C1 segment of cervical spinal cord (tissue), 14 donors: ENCODE measurements around the gene PRDM11.
"Not testable (repeated sequence)": the region's sequence is repeated elsewhere in the genome, so short reads cannot be mapped to it uniquely, and the experiment has no call there.

Source experiments
- DNase-seq, 14 donors: peaks; one replicate each; lab custom pipeline; 2025; lab: John Stamatoyannopoulos, UW

The PRDM11 gene

GRCh38 chr11:45146072-45147016 lies at the start of gene PRDM11:
TSS of gene PRDM11 (plus strand) at chr11:45146639. CDS start at chr11:45181767, 35,128 bp downstream.
- peak in 10 of 14 donors; percentile 41 to 81 (median 72) for DNase-seq

GRCh38 chr11:45097721-45098493 lies 48.5 kb upstream of the PRDM11 start:
- peak in 4 of 14 donors; percentile 19 to 81 (median 30) for DNase-seq

DNA sequence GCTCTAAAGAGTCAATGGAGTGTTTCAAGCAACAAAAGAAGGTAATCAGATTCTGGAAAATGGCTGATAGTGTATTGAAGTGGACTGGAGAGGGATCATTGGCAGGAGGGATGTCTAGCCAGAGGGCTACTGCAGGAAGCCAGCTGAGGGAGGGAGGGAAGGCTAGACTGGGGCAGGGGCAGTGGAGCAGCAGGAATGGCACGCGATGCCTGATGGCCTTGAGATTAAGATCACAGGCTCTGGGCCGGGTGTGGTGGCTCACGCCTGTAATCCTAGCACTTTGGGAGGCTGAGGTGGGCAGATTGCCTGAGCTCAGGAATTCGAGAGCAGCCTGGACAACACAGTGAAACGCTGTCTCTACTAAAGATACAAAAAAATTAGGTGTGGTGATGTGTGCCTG lies 47.5 kb upstream of the PRDM11 start:
- no peak for DNase-seq

- peak in 2 of 14 donors; percentile 25 to 42 for DNase-seq
Observed at GRCh38 chr11:45100339-45100738, 46.1 kb upstream of the PRDM11 start.

GRCh38 chr11:45102361-45102809 lies 44.1 kb upstream of the PRDM11 start:
- DNase-seq = no peak

- peak in 8 of 14 donors; percentile 16 to 66 (median 38) for DNase-seq
Observed at GRCh38 chr11:45102810-45103621, 43.4 kb upstream of the PRDM11 start.

DNA sequence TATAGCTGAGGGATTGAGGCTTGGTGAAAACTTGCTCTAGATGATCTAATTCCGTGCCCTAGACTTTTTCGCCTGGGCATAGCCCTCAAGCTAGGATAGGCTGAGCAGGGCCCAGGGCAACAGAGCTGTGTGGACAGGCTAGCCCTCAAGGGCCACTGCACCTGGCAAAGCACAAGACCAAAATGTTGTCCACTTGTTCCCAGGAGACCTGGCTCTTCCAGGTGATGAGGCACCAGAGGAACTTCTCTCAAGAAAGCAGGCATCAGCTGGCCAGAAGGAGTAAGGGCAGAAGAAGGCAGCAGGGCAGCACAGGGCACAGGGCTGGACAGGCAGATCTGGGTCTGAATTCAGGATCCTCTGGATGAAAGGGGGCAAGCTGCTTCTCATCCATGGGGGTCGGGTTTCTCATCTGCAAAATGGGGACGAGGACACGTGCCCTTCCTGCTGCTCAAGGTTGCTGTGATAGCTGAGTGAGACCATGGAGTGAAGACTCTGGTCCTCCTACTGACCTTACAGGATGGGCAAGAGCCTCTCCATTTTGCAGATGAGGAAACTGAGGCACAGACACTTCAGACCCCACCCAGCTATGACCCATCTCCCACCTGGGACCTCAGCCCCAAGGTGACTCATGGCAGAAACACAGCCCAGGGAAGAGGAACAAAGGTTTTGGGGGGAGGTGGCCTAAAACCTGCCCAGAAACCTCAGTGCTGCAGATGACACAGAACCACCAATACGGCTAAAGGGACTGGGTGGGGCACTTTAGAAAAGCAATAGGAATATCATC lies 42.2 kb upstream of the PRDM11 start:
- DNase-seq = no peak

DNA sequence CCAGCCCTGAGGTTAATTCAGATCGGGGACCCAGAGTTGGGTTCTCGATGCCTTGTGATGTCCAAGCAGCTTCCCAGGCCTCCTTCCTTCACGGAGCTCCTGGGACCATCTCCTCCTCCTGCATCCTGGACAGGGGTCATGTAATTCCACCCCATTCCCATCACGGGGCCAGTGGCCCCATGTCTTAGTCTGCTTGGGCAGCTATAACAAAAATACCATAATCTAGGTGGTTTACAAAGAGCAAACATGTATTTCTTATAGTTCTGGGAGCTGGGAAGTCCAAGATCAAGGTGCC lies 41.7 kb upstream of the PRDM11 start:
- no peak for DNase-seq

GRCh38 chr11:45105233-45105983 lies 41.0 kb upstream of the PRDM11 start:
- DNase-seq = peak in 9 of 14 donors; percentile 28 to 67 (median 42)

DNA sequence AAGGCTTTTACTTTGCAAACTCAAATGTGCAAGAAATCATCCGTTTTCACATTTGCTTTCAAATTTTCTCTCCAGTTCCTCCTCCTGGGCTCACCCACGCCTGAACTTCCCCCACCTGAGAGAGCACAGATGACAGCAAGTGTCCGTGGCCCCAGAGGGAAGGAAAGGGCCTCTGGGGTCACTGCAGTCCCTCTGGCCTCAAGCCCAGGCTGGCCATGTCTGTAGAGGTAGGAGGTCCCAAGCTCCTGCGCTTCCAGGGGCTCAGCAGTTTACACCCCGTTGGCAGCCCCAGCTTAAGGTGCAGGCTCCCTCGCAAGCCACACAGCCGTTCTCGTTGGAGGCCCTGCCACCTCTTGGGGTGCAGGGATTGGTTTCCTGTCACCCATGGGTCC lies 40.5 kb upstream of the PRDM11 start:
- no peak for DNase-seq

GRCh38 chr11:45106440-45106839 lies 40.0 kb upstream of the PRDM11 start:
- no peak for DNase-seq

GRCh38 chr11:45107029-45107428 lies 39.4 kb upstream of the PRDM11 start:
- DNase-seq = no peak

- no peak for DNase-seq
Observed at GRCh38 chr11:45108070-45109064, 38.1 kb upstream of the PRDM11 start.

DNA sequence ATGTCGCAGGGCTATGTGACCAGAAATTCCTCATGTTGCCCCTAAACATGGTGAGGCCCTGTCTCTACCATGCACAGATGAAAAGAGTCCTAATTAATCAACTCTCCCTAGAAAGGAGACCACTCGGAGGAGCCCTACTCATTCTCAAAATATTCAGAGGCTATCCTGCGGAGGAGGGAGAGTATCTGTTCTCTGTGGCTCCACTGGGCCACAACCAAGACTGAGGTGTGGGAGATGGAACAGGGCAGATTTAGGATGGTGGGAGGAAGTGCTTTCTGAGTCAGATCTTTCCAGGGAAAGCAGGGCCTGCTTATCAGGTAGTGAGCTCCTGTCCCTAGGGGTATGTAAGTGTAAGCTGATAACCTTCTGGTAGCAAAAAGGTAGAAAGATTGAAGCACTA lies 37.0 kb upstream of the PRDM11 start:
- no peak for DNase-seq

DNA sequence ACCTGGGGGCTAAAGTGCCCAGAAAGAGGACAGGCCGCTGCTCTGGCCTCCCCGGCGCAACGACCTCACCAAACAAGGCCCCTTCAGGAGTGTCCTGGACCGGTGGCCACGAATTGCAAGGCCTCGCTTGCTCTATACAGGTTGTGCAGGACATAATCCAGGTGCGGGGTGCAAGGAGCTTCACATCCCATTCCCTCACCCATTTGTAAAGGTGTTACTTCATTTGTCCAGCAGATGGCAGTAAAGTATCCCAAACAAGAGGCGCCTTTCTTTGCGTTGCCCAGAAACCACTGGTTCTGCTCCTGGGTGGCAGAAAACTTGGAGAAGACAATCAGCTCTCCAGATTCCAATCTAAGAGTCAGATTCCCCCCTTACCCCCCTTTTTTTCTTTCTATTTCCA lies 35.9 kb upstream of the PRDM11 start:
- peak in 3 of 14 donors; percentile 17 to 53 (median 38) for DNase-seq

- no peak for DNase-seq
Observed at GRCh38 chr11:45113807-45114206, 32.6 kb upstream of the PRDM11 start.

- DNase-seq = not testable (repeated sequence)
Observed at GRCh38 chr11:45127836-45128235, 18.6 kb upstream of the PRDM11 start.

DNA sequence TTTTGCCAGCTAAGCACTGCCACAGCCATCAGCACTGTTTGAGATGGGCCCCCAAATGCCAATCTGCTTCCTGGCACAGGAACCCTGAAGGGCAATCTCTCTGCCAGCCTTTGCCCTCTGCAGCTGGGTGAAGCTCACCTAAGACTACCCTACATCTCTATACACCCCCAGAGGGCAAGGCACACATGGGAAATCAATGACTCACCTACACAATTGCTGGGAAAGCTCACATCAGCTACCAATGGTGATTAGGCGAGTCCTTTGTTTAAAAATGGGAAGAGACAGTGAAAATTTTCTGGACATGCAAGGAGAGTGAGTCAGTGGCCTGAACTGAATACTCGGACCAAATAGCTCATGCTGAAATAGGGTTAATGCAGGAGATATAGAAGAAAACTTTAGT lies 12.6 kb upstream of the PRDM11 start:
- no peak for DNase-seq

DNA sequence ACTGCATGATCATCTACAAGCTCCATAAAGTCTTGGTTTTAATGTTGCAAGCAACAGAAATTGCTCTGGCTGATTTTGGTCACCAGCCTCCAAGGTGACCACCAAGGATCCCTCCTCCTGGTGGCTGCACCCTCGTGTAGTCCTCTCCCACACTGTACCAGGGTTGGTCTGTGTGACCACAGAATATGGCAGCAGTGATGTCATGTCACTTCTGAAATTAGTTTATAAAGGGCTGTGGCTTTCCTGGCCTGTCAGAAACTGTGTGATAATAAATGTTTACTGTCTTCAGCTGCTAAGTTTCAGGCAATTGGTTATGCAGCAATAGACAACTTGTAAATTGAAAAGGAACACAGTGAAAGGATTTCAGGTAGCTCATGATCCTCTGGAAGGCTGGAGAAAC lies 5.3 kb upstream of the PRDM11 start:
- no peak for DNase-seq
